Upper lobe of right lung (tissue), 1 donor: Measurements from ENCODE around the gene IRF3. TPM values are rescaled to one million over a fixed set of nuclear protein-coding genes. Genes with fewer than 3 reads are reported as not detected.

Source experiments
- ATAC-seq: fragments of 200-7000 bp; cut with Tn5 transposase; one replicate; pipeline ENCODE4 v1.9.1; 2020; ENCODE audit warnings: mild to moderate bottlenecking, moderate library complexity
- DNase-seq: peaks from one replicate; pipeline ENCODE4 v3.0.0-alpha.2; 2020
- H3K27ac ChIP-seq: fragments of 200-600 bp; one replicate; pipeline ENCODE4 v1.8.0; 2022
- H3K27me3 ChIP-seq: fragments of 200-600 bp; one replicate; pipeline ENCODE4 v1.8.0; 2022; ENCODE audit warnings: mild to moderate bottlenecking
- H3K36me3 ChIP-seq: fragments of 200-600 bp; one replicate; pipeline ENCODE4 v1.8.0; 2022
- H3K4me1 ChIP-seq: fragments of 200-600 bp; one replicate; pipeline ENCODE4 v1.8.0; 2022
- H3K4me3 ChIP-seq: fragments of 200-600 bp; one replicate; pipeline ENCODE4 v1.8.0; 2022; ENCODE audit warnings: mild to moderate bottlenecking
- H3K9me3 ChIP-seq: fragments of 200-600 bp; one replicate; pipeline ENCODE4 v1.8.0; 2022
- CTCF ChIP-seq: fragments of 200-600 bp; IDR thresholded peaks from one replicate; pipeline ENCODE4 v1.8.0; 2022; ENCODE audit warnings: antibody characterized with exemption
- intact Hi-C: fragments of 100-400 bp; cut with DNase I; formaldehyde crosslinking; loops from one replicate; pipeline ENCODE4 v1.11.0; 2022
- total RNA-seq: library from RNA; stranded (reverse); fragmentation: NEBNext Ultra II Directional; extraction: Animal tissue kit (Norgen Biotek cat#: 25700); gene quantifications from one replicate; pipeline ENCODE4 v1.2.1, GENCODE V29; 2021
- donor health status: DM: no; HTN: yes; CAD: no; lungs with severe emphysema.

The IRF3 gene
- total RNA-seq, 1 donor from 2014 or later, result 86.4 TPM

GRCh38 chr19:49656456-49657109, 9.1 kb downstream of the IRF3 start:
- TF ChIP-seq CTCF, result no peak
- no peak for DNase-seq
- intact Hi-C loops, result no loop called here

GRCh38 chr19:49655570-49656455, 9.8 kb downstream of the IRF3 start:
- Histone ChIP-seq H3K27ac (no peak overlapping the region), H3K9me3 (no peaks in the 10 kb centered on the region), H3K36me3 (peaks cover 83% of the 10 kb centered on the region), H3K4me3 (no peak overlapping the region), H3K4me1 (no peaks in the 10 kb centered on the region), H3K27me3 (no peaks in the 10 kb centered on the region)
- ATAC-seq (no peak), DNase-seq (no peak)
- intact Hi-C loops, result no loop called here
- no peak for TF ChIP-seq CTCF

More at GRCh38 chr19:49656456-49657109, 9.1 kb downstream of the IRF3 start:
- Histone ChIP-seq H3K9me3 (no peaks in the 10 kb centered on the region), H3K27me3 (no peaks in the 10 kb centered on the region), H3K4me1 (no peaks in the 10 kb centered on the region), H3K4me3 (no peak overlapping the region), H3K36me3 (peaks cover 90% of the 10 kb centered on the region), H3K27ac (no peak overlapping the region)
- no peak for ATAC-seq

- H3K27ac ChIP-seq, result no peak overlapping the region
- ATAC-seq, result no peak
- TF ChIP-seq CTCF, result no peak
- H3K27me3 ChIP-seq, result no peaks in the 10 kb centered on the region
- H3K36me3 ChIP-seq, result peaks cover 85% of the 10 kb centered on the region
- DNase-seq, result no peak
- intact Hi-C loops, result no loop called here
- no peak overlapping the region for H3K4me3 ChIP-seq
- H3K9me3 ChIP-seq, result no peaks in the 10 kb centered on the region
- H3K4me1 ChIP-seq, result no peaks in the 10 kb centered on the region
Observed at GRCh38 chr19:49654581-49654980, 11.1 kb downstream of the IRF3 start.

- Histone ChIP-seq H3K27ac (no peak overlapping the region), H3K27me3 (no peaks in the 10 kb centered on the region), H3K36me3 (peaks cover 85% of the 10 kb centered on the region), H3K4me1 (no peaks in the 10 kb centered on the region), H3K4me3 (no peak overlapping the region), H3K9me3 (no peaks in the 10 kb centered on the region)
- TF ChIP-seq CTCF, result no peak
- intact Hi-C loops, result no loop called here
- ATAC-seq (no peak), DNase-seq (no peak)
Observed at GRCh38 chr19:49653466-49653806, 12.2 kb downstream of the IRF3 start.

GRCh38 chr19:49652551-49653465, 12.8 kb downstream of the IRF3 start:
- Histone ChIP-seq H3K4me1 (no peaks in the 10 kb centered on the region), H3K9me3 (no peaks in the 10 kb centered on the region), H3K27ac (no peak overlapping the region), H3K4me3 (no peak overlapping the region), H3K36me3 (peaks cover 86% of the 10 kb centered on the region), H3K27me3 (no peaks in the 10 kb centered on the region)
- intact Hi-C loops, result no loop called here
- ATAC-seq, result no peak
- no peak for DNase-seq
- TF ChIP-seq CTCF, result no peak
